Measurements from ENCODE around the gene HTR1B.

DNA sequence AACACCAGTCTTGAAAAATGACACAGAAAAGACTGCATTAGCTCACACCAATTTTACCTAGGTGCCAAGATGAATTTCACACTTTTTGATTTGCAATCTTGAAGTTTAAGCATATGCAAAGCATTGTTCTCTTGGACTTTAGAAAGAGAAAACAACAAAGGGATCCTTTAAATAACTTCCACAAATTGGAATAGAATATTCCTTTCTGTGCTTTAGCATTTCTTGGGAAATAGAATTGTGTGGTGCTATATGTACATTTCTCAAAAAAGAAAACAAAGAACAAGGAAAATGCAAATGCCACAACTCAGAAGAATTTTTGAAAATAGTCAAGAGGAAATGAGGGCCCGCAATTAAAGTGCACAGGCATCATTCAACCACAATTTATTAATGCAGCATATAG, 17.0 kb downstream of the HTR1B start:
- no peak for TF ChIP-seq POLR2A (IDR thresholded peaks at IDR 0.05)
- TF ChIP-seq, protein P1, sequence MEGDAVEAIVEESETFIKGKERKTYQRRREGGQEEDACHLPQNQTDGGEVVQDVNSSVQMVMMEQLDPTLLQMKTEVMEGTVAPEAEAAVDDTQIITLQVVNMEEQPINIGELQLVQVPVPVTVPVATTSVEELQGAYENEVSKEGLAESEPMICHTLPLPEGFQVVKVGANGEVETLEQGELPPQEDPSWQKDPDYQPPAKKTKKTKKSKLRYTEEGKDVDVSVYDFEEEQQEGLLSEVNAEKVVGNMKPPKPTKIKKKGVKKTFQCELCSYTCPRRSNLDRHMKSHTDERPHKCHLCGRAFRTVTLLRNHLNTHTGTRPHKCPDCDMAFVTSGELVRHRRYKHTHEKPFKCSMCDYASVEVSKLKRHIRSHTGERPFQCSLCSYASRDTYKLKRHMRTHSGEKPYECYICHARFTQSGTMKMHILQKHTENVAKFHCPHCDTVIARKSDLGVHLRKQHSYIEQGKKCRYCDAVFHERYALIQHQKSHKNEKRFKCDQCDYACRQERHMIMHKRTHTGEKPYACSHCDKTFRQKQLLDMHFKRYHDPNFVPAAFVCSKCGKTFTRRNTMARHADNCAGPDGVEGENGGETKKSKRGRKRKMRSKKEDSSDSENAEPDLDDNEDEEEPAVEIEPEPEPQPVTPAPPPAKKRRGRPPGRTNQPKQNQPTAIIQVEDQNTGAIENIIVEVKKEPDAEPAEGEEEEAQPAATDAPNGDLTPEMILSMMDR (IDR thresholded peaks at IDR 0.05), result no peak
- TF ChIP-seq POLR2AphosphoS5 (IDR thresholded peaks at IDR 0.05), result no peak
